Endothelial cell of umbilical vein (primary cell): ENCODE data around the gene FYCO1. TPM values are rescaled to one million over a fixed set of nuclear protein-coding genes. Genes with fewer than 3 reads are reported as not detected.
A peak's percentile ranks its signal among the peaks of the same experiment; 100 is the strongest.

Source experiments
- BruUV-seq: library from RNA; stranded (reverse); fragments of 400-500 nt; replicated peaks from 2 replicates; lab custom pipeline; 2021; lab: Mats Ljungman, UMichigan
- CTCF ChIA-PET: fragments of 300-600, 350-600 bp; sonication (Branson Sonifier 250); formaldehyde crosslinking; loops from one replicate; lab custom pipeline; 2021; ENCODE audit warnings: antibody characterized with exemption, inconsistent platforms; lab: Charles Lee
- POLR2A ChIA-PET: fragments of 300-600, 350-600 bp; sonication (Branson Sonifier 250); formaldehyde crosslinking; loops from one replicate; lab custom pipeline; 2021; ENCODE audit warnings: antibody characterized with exemption, inconsistent platforms; lab: Charles Lee
- DNase-seq: peaks from one replicate; pipeline ENCODE4 v3.0.0-alpha.2; 2011; ENCODE audit warnings: low read depth, low spot score
- FAIRE-seq: peaks from 2 replicates; lab custom pipeline; 2011; peaks lifted over from hg19 to GRCh38; lab: Jason Lieb, UNC
- H2AFZ ChIP-seq: 2 replicates; pipeline ENCODE4 v1.6.0; 2012; ENCODE audit warnings: low read depth, low read length, control low read depth, inconsistent platforms
- H3K27ac ChIP-seq: 2 replicates; pipeline ENCODE4 v1.5.1; 2011; ENCODE audit warnings: low read depth, mild to moderate bottlenecking, control low read depth, low read length, moderate library complexity; ENCODE audit not compliant: insufficient read depth
- H3K27me3 ChIP-seq, 2 experiments: 2 replicates each; pipeline versions ENCODE4 v1.6.0 to v1.6.1; 2011; ENCODE audit warnings: low read length in 2 of 2, mixed read lengths in 1 of 2; ENCODE audit not compliant: control insufficient read depth in 2 of 2, insufficient read depth in 2 of 2
- H3K36me3 ChIP-seq, 2 experiments: 2 replicates in 1 of 2; 3 replicates in 1 of 2; pipeline ENCODE4 v1.5.1; 2011; ENCODE audit warnings: low read length in 2 of 2, mild to moderate bottlenecking in 1 of 2, moderate library complexity in 1 of 2; ENCODE audit not compliant: control insufficient read depth in 2 of 2, insufficient read depth in 2 of 2; ENCODE audit errors: extremely low read depth in 1 of 2
- H3K4me1 ChIP-seq: 3 replicates; pipeline ENCODE4 v1.5.1; 2011; ENCODE audit warnings: mild to moderate bottlenecking, low read length; ENCODE audit not compliant: control insufficient read depth, insufficient read depth; ENCODE audit errors: extremely low read depth
- H3K4me2 ChIP-seq: 2 replicates; pipeline ENCODE4 v1.6.1; 2011; ENCODE audit warnings: low read length, control low read depth, mixed read lengths; ENCODE audit not compliant: insufficient read depth
- H3K4me3 ChIP-seq, 3 experiments: fragments of 200-600 bp in 1 of 3; sonication (generic), shearing (Covaris generic) in 1 of 3; replicated peaks in 1 of 3; 2 replicates each; pipeline ENCODE4 v1.5.1; 2011 to 2016; ENCODE audit warnings: control low read depth in 3 of 3, low read length in 3 of 3, mild to moderate bottlenecking in 2 of 3, inconsistent platforms in 1 of 3, low read depth in 1 of 3, moderate library complexity in 1 of 3; ENCODE audit not compliant: insufficient read depth in 1 of 3
- H3K79me2 ChIP-seq: 2 replicates; pipeline ENCODE4 v1.6.0; 2012; ENCODE audit warnings: low read length, inconsistent platforms; ENCODE audit not compliant: control insufficient read depth, insufficient read depth
- H3K9ac ChIP-seq: replicated peaks from 2 replicates; pipeline ENCODE3; 2011; ENCODE audit warnings: low read length, control low read depth; ENCODE audit not compliant: insufficient read depth; ENCODE audit errors: extremely low read depth
- H3K9me1 ChIP-seq: replicated peaks from 3 replicates; pipeline ENCODE4 v1.6.0; 2011; ENCODE audit warnings: mild to moderate bottlenecking, low read length; ENCODE audit not compliant: control insufficient read depth, insufficient read depth; ENCODE audit errors: extremely low read depth
- H3K9me3 ChIP-seq: replicated peaks from 2 replicates; pipeline ENCODE4 v1.5.1; 2012; ENCODE audit warnings: low read length, inconsistent platforms; ENCODE audit not compliant: control insufficient read depth, insufficient read depth
- H4K20me1 ChIP-seq: replicated peaks from 2 replicates; pipeline ENCODE3; 2011; ENCODE audit warnings: mild to moderate bottlenecking, low read length; ENCODE audit not compliant: control insufficient read depth, insufficient read depth; ENCODE audit errors: extremely low read depth
- CTCF ChIP-seq, 2 donors: IDR thresholded peaks; 1 replicate in 1 of 2; 2 replicates in 1 of 2; pipeline ENCODE4 v1.5.1; 2011; ENCODE audit warnings: low read length in 2 of 2, mild to moderate bottlenecking in 2 of 2, moderate library complexity in 2 of 2, control low read depth in 1 of 2, inconsistent platforms in 1 of 2, low read depth in 1 of 2; ENCODE audit not compliant: insufficient read depth in 1 of 2; ENCODE audit errors: extremely low read depth in 1 of 2
- EZH2 ChIP-seq: IDR thresholded peaks from 2 replicates; pipeline ENCODE4 v1.6.1; 2012; ENCODE audit warnings: borderline replicate concordance, low read depth, mild to moderate bottlenecking, moderate library complexity, low read length, inconsistent platforms; ENCODE audit not compliant: severe bottlenecking
- FOS ChIP-seq: IDR thresholded peaks from 2 replicates; pipeline ENCODE4 v1.6.1; 2011; ENCODE audit warnings: mild to moderate bottlenecking, low read length, moderate library complexity, borderline replicate concordance; ENCODE audit not compliant: insufficient read depth
- GATA2 ChIP-seq: IDR thresholded peaks from 2 replicates; pipeline ENCODE4 v1.7.0; 2011; ENCODE audit warnings: low read depth, mild to moderate bottlenecking, moderate library complexity, mixed read lengths, low read length; ENCODE audit not compliant: insufficient read length, insufficient read depth
- MAX ChIP-seq: IDR thresholded peaks from 2 replicates; pipeline ENCODE4 v1.6.1; 2011; ENCODE audit not compliant: insufficient read depth, insufficient read length
- MYC ChIP-seq: IDR thresholded peaks from one replicate; pipeline ENCODE4 v1.6.1; 2011; ENCODE audit warnings: mild to moderate bottlenecking, low read depth, low read length
- POLR2A ChIP-seq: IDR thresholded peaks from 2 replicates; pipeline ENCODE4 v1.6.1; 2012; ENCODE audit warnings: low read depth, mild to moderate bottlenecking, control low read depth, low read length
- POLR2AphosphoS5 ChIP-seq: IDR thresholded peaks from 2 replicates; pipeline ENCODE4 v1.6.1; 2012; ENCODE audit warnings: low read depth, mild to moderate bottlenecking, control low read depth, low read length, moderate library complexity; ENCODE audit not compliant: insufficient read depth
- dilution Hi-C: fragments of 300-500 bp; cut with MboI; formaldehyde crosslinking; loops from one replicate; pipeline ENCODE4 v1.15.0; 2019; ENCODE audit warnings: low sequenced_read_pairs; ENCODE audit not compliant: extremely low pct_ligation_motif_present
- intact Hi-C: fragments of 100-400 bp; cut with micrococcal nuclease; formaldehyde crosslinking; loops from one replicate; pipeline ENCODE4 v1.10.0; 2022
- polyA plus RNA-seq, 4 experiments: library from polyadenylated mRNA; depleted of rRNA in 3 of 4; stranded (reverse) in 3 of 4; unstranded in 1 of 4; fragments of >200 nt; gene quantifications; 2 replicates each; pipeline versions ENCODE4 v1.2.1 to v1.2.3, GENCODE V29; 2011 to 2012; ENCODE audit warnings: missing spikeins in 1 of 4
- total RNA-seq: library from RNA; stranded (reverse); gene quantifications from 2 replicates; pipeline ENCODE4 v1.2.3, GENCODE V29; 2021

Gene FYCO1
- total and polyA plus RNA-seq, 2 donors (not counting 3 experiments of a cell fraction or from before 2014, with no cell fraction given) = 13.9 to 20.8 TPM

GRCh38 chr3:45942051-45942825 lies 53.4 kb downstream of the FYCO1 start:
- ChIA-PET POLR2A (no interaction called here), CTCF (interaction anchor here (1.0 to 1.6 kb wide), 3 partner anchors 135 to 181 kb away, joined by 3 to 4 read pairs (median 3); no protein-coding TSS in a partner anchor)
- Histone ChIP-seq H3K36me3 (peaks cover 4 to 13% of the 10 kb centered on the region in 2 experiments), H3K79me2 (no peaks in the 10 kb centered on the region), H3K9ac (no peak overlapping the region), H3K9me1 (no peaks in the 10 kb centered on the region), H3K27ac (no peak overlapping the region), H4K20me1 (no peaks in the 10 kb centered on the region), H2AFZ (no peak overlapping the region), H3K4me2 (no peak overlapping the region), H3K9me3 (no peaks in the 10 kb centered on the region), H3K4me1 (no peaks in the 10 kb centered on the region), H3K4me3 (no peak overlapping the region), H3K27me3 (no peaks in the 10 kb centered on the region)
- dilution Hi-C loops = no loop called here
- intact Hi-C loops = no loop called here
- TF ChIP-seq MAX (no peak), MYC (no peak)
- no TSS peak for BruUV-seq
- FAIRE-seq (no peak), DNase-seq (peak; percentile 24)

- dilution Hi-C loops = no loop called here
- no peak for TF ChIP-seq GATA2
- TF ChIP-seq EZH2 = no peak
- no peak for TF ChIP-seq FOS
- TF ChIP-seq POLR2A = no peak
- TF ChIP-seq CTCF (IDR thresholded peaks at IDR 0.05; ENCODE audit: extremely low read depth in 1 of 2, insufficient read depth in 1 of 2, low read depth in 1 of 2, low read length in 2 of 2) = no peak
- TF ChIP-seq POLR2AphosphoS5 = no peak
- TF ChIP-seq MAX = no peak
- POLR2A ChIA-PET = no interaction called here
These were observed 54.8 kb downstream of the FYCO1 start for GRCh38 chr3:45940781-45941365.

More at GRCh38 chr3:45940781-45941365, 54.8 kb downstream of the FYCO1 start:
- H3K27me3 ChIP-seq = no peaks in the 10 kb centered on the region
- no peak overlapping the region for H3K4me3 ChIP-seq
- no peaks in the 10 kb centered on the region for H3K9me1 ChIP-seq
- H3K9me3 ChIP-seq = no peaks in the 10 kb centered on the region
- CTCF ChIA-PET = interaction anchor here (0.9 to 5.0 kb wide), 3 partner anchors 12 to 137 kb away, joined by 3 to 212 read pairs (median 39); no protein-coding TSS in a partner anchor
- H3K4me2 ChIP-seq = no peak overlapping the region
- H2AFZ ChIP-seq = no peak overlapping the region
- no peaks in the 10 kb centered on the region for H4K20me1 ChIP-seq
- no peak overlapping the region for H3K9ac ChIP-seq
- intact Hi-C loops = no loop called here
- no peak for FAIRE-seq
- peaks cover 0 to 2% of the 10 kb centered on the region in 2 experiments for H3K36me3 ChIP-seq
- H3K4me1 ChIP-seq = no peaks in the 10 kb centered on the region
- no peaks in the 10 kb centered on the region for H3K79me2 ChIP-seq
- no peak for DNase-seq
- no peak overlapping the region for H3K27ac ChIP-seq
- no TSS peak for BruUV-seq
